Fibroblast of skin of left quadriceps (primary cell): Measurements from ENCODE around the gene NSD2.

Source experiments
- DNase-seq, 2 experiments: peaks; one replicate each; pipeline ENCODE4 v3.0.0-alpha.2; 2013; ENCODE audit warnings: low read depth in 2 of 2

Gene NSD2

GRCh38 chr4:1945124-1945895, 74.1 kb downstream of the NSD2 start:
- DNase-seq: no peak

DNA sequence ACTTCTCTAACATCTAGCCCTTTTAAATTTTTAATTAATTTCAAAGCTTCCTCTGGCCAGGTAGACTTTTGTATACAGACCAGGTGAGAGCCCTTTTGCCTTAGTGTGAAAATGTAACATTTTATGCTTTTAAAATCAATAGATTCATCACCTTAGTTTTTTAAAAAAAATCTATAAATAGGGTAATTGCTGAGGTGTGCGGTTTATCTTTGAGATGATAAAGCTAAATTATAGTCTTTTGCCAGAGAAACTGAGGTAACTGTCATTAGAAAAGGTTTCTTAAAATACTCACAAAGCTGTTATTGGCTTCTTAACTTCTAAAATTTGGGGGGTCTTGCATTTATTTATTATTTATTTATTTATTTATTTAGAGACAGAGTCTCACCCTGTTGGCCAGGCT, 74.7 kb downstream of the NSD2 start:
- DNase-seq: no peak

GRCh38 chr4:1948232-1948631, 77.0 kb downstream of the NSD2 start:
- DNase-seq: no peak

GRCh38 chr4:1948892-1949436, 77.8 kb downstream of the NSD2 start:
- no peak for DNase-seq

GRCh38 chr4:1950369-1950768, 79.2 kb downstream of the NSD2 start:
- no peak for DNase-seq

GRCh38 chr4:1952058-1952700, 81.0 kb downstream of the NSD2 start:
- no peak for DNase-seq

DNA sequence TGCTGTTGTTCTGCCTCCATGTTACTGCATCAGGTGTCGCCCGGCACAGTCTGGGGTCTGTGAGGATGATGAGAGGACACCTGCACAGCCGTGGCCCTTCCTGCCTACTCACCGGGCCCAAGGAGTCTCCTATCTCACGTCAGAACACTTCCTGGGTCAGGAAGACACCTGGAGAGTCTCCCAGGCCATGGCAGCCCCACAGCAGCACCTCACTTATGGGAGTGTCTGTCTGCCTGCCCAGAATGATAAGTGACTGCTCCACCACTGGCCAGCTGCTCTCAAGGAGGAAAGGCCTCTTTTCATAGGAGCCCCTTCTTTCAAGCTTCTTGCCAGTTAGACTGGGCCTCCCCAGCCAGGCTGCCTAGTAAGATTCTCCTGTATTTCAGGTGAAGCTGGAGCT, 81.5 kb downstream of the NSD2 start:
- no peak for DNase-seq

GRCh38 chr4:1953335-1953734, 82.1 kb downstream of the NSD2 start:
- no peak for DNase-seq

- no peak for DNase-seq
Measured at GRCh38 chr4:1956631-1957030, 85.4 kb downstream of the NSD2 start.

DNA sequence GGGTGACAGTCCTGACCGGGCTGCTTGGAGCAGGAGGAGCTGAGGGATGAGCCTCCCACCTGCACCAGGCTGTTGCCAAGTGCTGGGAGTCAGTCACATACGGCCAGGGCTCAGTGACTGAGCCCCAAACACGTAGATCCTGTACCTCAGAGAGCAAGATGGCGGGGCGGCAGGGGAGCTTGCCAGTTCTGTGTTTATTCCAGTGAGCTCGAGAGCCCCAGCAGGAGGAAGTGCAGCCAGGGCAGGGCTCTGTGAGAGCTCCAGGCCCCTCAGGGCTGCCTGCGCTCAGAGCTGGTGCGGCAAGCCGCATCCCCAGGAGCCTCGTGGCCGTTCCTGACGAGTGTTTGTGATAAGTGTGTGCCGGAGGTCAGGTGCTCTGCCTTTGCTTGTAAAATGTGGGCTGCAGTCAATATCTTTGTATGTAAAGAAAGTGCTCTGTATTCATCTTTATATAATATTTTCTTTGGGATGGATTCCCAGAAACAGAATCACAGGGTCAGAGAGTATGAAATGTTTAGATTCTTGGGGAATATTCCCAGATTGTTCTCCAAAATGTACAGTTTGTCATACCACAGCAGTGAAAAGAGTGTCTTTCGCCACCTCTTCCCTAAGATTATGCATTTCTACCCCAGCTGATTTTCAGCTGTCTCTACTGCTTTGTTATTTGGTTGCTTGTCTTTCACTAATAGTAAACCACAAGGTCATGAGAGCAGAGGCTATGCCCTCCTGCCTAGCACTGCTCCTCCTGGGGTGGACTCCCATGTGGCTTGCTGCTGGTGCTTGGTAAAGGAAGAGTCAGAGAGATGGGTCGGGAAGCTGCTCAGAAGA, 87.3 kb downstream of the NSD2 start:
- no peak for DNase-seq

DNA sequence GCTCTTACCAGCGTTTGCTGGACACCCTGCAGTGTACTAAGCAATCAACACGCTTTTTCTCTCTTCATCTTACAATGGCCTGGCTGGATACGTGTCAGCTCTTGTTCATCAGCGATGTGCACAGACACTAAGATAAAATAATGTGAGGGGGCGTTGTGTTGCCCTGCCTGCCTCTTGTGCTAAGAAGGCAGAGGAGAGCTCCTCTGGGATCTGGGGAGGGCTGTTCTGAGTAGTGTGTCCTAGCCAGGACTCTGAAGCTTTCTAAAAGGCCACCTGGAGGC, 87.9 kb downstream of the NSD2 start:
- DNase-seq: no peak

- no peak for DNase-seq
Measured at GRCh38 chr4:1960170-1960825, 89.1 kb downstream of the NSD2 start.

GRCh38 chr4:1961038-1961437, 89.8 kb downstream of the NSD2 start:
- DNase-seq: no peak

DNA sequence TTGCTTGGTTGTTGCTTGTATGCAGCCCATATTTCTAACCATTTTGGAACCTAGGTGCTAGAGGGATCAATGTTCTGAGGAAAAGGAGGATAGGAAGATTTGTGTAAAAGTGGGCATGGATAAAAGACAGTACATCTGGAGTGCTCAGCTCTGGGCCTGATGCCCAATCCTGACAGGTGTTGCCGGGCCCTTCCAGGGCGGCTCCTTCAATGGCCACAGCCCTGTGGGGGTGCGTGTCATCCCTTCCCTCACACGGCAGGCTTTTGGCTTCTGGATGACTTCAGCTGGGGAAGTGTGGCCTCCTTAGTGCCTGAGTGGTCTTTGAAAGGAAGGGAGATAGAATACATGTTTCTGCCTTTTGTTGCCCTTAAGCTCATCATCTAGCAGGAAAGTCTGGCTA, 90.4 kb downstream of the NSD2 start:
- DNase-seq: no peak

- DNase-seq: no peak
Measured at GRCh38 chr4:1962980-1963379, 91.8 kb downstream of the NSD2 start.

GRCh38 chr4:1964443-1964842, 93.2 kb downstream of the NSD2 start:
- no peak for DNase-seq

DNA sequence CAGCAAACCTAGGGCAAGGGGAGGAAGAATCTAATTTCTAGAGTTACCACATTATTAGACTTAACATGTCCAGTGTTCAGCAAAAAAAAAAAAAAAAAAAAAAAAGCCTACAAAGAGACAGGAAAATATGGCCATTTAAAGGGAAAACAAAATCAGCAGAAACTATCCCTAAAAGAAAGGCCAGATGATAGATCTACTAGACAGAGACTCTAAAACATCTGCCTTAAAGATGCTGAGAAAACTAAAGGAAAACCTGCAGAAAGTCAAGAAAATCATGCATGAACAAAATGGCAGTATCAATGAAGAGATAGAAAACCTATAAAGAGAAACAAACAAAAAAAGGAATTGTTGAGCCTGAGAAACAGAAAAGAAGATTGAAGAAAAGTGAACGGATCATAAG, 93.8 kb downstream of the NSD2 start:
- no peak for DNase-seq

DNA sequence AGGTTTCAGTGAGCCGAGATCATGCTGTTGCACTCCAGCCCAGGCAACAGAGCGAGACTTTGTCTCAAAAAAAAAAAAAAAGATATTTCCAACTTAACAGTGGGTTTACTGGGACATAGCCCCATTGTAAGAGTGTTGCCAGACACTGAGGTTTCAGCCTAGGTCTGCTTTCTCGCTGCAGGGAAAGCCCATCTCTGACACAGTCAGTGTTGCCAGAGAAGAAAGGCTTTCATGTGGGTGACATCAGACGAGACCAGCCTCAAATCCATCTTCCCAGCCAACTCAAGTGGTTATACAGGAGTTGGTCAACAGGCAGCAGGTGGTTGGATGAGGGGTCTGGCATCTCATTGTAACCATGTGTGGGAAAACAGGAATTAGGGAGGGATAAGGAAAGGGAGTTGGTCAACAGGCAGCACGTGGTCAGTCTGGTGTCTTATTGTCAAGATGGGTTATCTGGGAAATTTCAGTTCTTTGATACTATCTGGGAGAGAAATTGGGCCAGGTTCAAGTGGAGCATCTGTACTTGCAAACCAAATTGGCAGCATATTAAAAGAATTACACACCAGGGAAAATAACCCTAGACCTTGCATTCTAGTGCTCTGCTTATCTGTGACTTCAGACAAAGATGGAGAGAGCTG, 96.4 kb downstream of the NSD2 start:
- DNase-seq: no peak

DNA sequence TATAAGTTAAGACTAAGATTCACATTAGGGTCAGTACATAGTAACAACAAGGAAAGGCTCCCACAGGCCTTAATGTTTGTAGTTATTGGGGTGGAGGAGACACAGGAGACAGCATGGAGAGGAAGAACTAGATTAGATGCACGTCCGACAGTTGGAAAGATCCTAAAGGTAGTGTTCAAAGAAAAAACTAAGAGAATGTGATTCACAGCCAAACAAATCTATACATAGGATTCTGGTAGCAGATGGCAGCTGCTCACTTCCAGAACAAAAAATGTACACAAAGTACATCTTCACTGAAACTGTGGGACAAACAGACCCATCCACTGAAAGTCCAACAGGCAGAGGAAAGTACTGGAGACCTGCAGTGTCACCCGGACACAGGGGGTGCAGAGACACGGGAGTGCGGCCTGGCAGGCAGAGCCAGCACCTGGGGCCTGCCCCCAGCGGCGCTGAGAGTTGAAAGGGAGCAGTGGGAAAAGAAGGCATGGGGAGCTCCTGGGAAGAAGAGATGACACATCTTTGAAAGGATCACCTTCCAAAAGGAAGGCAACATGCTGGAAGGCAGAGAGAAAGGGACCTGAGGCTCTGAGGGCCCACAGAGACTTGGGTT, 97.6 kb downstream of the NSD2 start:
- no peak for DNase-seq

DNA sequence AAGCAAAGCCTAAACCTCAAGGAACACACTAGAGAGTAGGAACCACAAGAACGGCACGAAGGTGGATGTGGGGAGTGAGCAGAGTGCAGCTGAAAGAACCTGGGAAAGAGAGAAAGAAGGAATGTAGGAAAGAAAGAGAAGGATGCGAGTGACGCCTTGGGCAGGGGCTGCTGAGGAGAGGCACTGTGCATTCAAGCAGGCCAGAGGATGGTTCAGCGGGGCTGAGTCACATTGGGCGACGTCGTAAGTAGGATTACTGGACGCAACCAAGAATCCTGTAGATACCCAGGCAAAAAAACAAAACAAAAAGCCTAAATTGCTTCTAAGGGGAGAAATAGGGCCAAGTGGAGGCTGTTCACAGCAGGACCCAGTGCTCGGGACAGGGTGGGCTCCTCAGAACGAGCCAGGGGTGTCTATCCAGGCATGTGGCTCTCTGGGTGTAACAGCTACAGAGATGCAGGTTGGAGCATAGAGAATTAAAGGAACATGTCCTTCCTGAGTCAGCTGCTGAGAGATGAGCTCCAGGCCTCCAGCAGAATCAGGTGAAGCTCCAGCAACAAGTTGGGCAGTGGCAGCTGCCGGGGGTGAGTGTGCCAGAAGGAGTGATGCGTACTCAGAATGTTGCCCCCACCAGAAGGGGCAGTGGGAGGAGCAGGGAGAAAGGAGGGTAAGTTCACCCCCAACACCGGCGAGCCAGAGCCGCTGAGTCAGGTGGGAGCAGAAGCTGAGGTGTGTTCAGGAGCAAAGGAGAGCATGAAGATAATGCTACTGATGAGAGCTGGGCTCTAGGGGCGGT, 98.9 kb downstream of the NSD2 start:
- no peak for DNase-seq
